Gastroesophageal sphincter (tissue), 4 donors: ENCODE results near the gene FMO2. TPM values are rescaled to one million over a fixed set of nuclear protein-coding genes. Genes with fewer than 3 reads are reported as not detected.

Experiments used
- ATAC-seq: fragments of 150-250 bp; one replicate; pipeline ENCODE4 v1.9.1; 2016; ENCODE audit warnings: mild to moderate bottlenecking, moderate library complexity
- H3K27ac ChIP-seq, 4 donors: fragments of 200-600 bp; sonication (generic) in 3 of 4; 1 replicate in 3 of 4; 2 replicates in 1 of 4; pipeline ENCODE4 v1.5.1; 2016 to 2019
- H3K27me3 ChIP-seq: fragments of 200-600 bp; sonication (generic); one replicate; pipeline ENCODE4 v1.5.1; 2019
- H3K36me3 ChIP-seq, 2 donors: fragments of 200-600 bp; sonication (generic); one replicate each; pipeline ENCODE4 v1.5.1; 2019; ENCODE audit warnings: control low read depth in 1 of 2
- H3K4me1 ChIP-seq, 3 donors: fragments of 200-600 bp; sonication (generic); 1 replicate in 2 of 3; 2 replicates in 1 of 3; pipeline ENCODE4 v1.5.1; 2016 to 2019; ENCODE audit warnings: control low read depth in 2 of 3
- H3K4me3 ChIP-seq, 2 donors: fragments of 200-600 bp; sonication (generic); one replicate each; pipeline ENCODE4 v1.5.1; 2019; ENCODE audit warnings: mild to moderate bottlenecking in 1 of 2, moderate library complexity in 1 of 2
- H3K9me3 ChIP-seq, 3 donors: fragments of 200-600 bp; sonication (generic); one replicate each; pipeline ENCODE4 v1.5.1; 2017 to 2019; ENCODE audit warnings: control low read depth in 2 of 3
- CTCF ChIP-seq, 4 experiments: fragments of 200-600 bp in 2 of 4; fragments of 450-650 bp in 2 of 4; sonication (generic) in 1 of 4; IDR thresholded peaks; one replicate each; pipeline ENCODE4 v1.5.1; 2017 to 2019; ENCODE audit warnings: antibody characterized with exemption in 4 of 4, mild to moderate bottlenecking in 2 of 4, moderate library complexity in 2 of 4
- EP300 ChIP-seq: sonication (generic); formaldehyde crosslinking; IDR thresholded peaks from one replicate; pipeline ENCODE4 v1.6.1; 2017; ENCODE audit warnings: antibody characterized with exemption, mild to moderate bottlenecking
- POLR2A ChIP-seq, 2 donors: fragments of 450-650 bp; IDR thresholded peaks; one replicate each; pipeline ENCODE4 v1.6.1; 2017; ENCODE audit warnings: antibody characterized with exemption in 2 of 2, mild to moderate bottlenecking in 2 of 2, moderate library complexity in 1 of 2
- POLR2AphosphoS5 ChIP-seq: sonication (generic); formaldehyde crosslinking; IDR thresholded peaks from one replicate; pipeline ENCODE4 v1.6.1; 2017; ENCODE audit warnings: antibody characterized with exemption
- WGBS, 2 donors: methylation state at CpG; one replicate each; pipeline ENCODE4 v1.1.5; 2018; ENCODE audit warnings: low coverage in 1 of 2; 5-methylcytosine and 5-hydroxymethylcytosine counted together
- total RNA-seq, 4 donors: library from RNA; depleted of rRNA; stranded (reverse); fragments of >200 nt; gene quantifications; one replicate each; pipeline ENCODE4 v1.1.0, GENCODE V29; 2016

Gene FMO2
- total RNA-seq, 4 donors from 2014 or later, result 33.9 to 74.1 (median 35.9) TPM

GRCh38 chr1:171245458-171246064, 60.5 kb downstream of the FMO2 start:
- no peaks in the 10 kb centered on the region for H3K27me3 ChIP-seq
- H3K4me3 ChIP-seq, result no peak overlapping the region
- WGBS, 2 donors, result 39 to 42% methylated on average over 6 of the region's 6 CpGs
- TF ChIP-seq CTCF (IDR thresholded peaks at IDR 0.05), result peak; percentile 41 to 67 (median 58)
- no peak for TF ChIP-seq EP300
- no peak for ATAC-seq
- H3K9me3 ChIP-seq, result no peaks in the 10 kb centered on the region
- no peak overlapping the region for H3K27ac ChIP-seq
- H3K4me1 ChIP-seq, result no peaks in the 10 kb centered on the region
- no peaks in the 10 kb centered on the region for H3K36me3 ChIP-seq

GRCh38 chr1:171247501-171247900, 62.4 kb downstream of the FMO2 start:
- no peak for TF ChIP-seq POLR2A (IDR thresholded peaks at IDR 0.05)
- TF ChIP-seq CTCF (IDR thresholded peaks at IDR 0.05), result no peak
- TF ChIP-seq POLR2AphosphoS5, result no peak
- TF ChIP-seq EP300, result no peak
- WGBS, 2 donors, result 74 to 94% methylated on average over 4 of the region's 4 CpGs
- H3K4me3 ChIP-seq, result no peak overlapping the region
- H3K27me3 ChIP-seq, result peaks cover 15% of the 10 kb centered on the region
- no peaks in the 10 kb centered on the region for H3K36me3 ChIP-seq
- ATAC-seq, result no peak
- no peak overlapping the region for H3K27ac ChIP-seq
- peaks cover 0 to 11% (median 0%) of the 10 kb centered on the region in 3 donors for H3K4me1 ChIP-seq
- H3K9me3 ChIP-seq, result no peaks in the 10 kb centered on the region

GRCh38 chr1:171248302-171248701, 63.2 kb downstream of the FMO2 start, which contains the start of gene FMO1:
Gene FMO1 (plus strand): TSS chr1:171248494. CDS start chr1:171258088, 9,594 bp downstream.
- 54 to 70% methylated on average over 4 of the region's 4 CpGs for WGBS, 2 donors
- Histone ChIP-seq H3K27me3 (peaks cover 23% of the 10 kb centered on the region), H3K9me3 (no peaks in the 10 kb centered on the region), H3K27ac (no peak within 1 kb of the TSS), H3K4me3 (no peak within 1 kb of the TSS), H3K4me1 (peaks cover 0 to 11% (median 0%) of the 10 kb centered on the region in 3 donors), H3K36me3 (no peaks in the 10 kb centered on the region)
- no peak for ATAC-seq
- TF ChIP-seq POLR2AphosphoS5, result no peak
- no peak for TF ChIP-seq CTCF (IDR thresholded peaks at IDR 0.05)
- no peak for TF ChIP-seq POLR2A (IDR thresholded peaks at IDR 0.05)

GRCh38 chr1:171248841-171249240, 63.7 kb downstream of the FMO2 start:
- Histone ChIP-seq H3K36me3 (no peaks in the 10 kb centered on the region), H3K27me3 (peaks cover 28% of the 10 kb centered on the region), H3K27ac (no peak overlapping the region), H3K9me3 (no peaks in the 10 kb centered on the region), H3K4me1 (peaks cover 0 to 11% (median 0%) of the 10 kb centered on the region in 3 donors), H3K4me3 (no peak overlapping the region)
- TF ChIP-seq POLR2AphosphoS5, result no peak
- TF ChIP-seq EP300, result no peak
- TF ChIP-seq CTCF (IDR thresholded peaks at IDR 0.05), result no peak
- no peak for TF ChIP-seq POLR2A (IDR thresholded peaks at IDR 0.05)
- ATAC-seq, result no peak
- WGBS, 2 donors, result 0 to 93% methylated on average over 1 of the region's 1 CpG

- ATAC-seq, result no peak
- peaks cover 0 to 11% (median 0%) of the 10 kb centered on the region in 3 donors for H3K4me1 ChIP-seq
- 93 to 96% methylated on average over 3 of the region's 3 CpGs for WGBS, 2 donors
Observed at GRCh38 chr1:171250263-171250662, 65.2 kb downstream of the FMO2 start.

More at GRCh38 chr1:171250263-171250662, 65.2 kb downstream of the FMO2 start:
- no peaks in the 10 kb centered on the region for H3K9me3 ChIP-seq
- no peak overlapping the region for H3K27ac ChIP-seq
- H3K27me3 ChIP-seq, result peaks cover 38% of the 10 kb centered on the region
- H3K4me3 ChIP-seq, result no peak overlapping the region
- no peaks in the 10 kb centered on the region for H3K36me3 ChIP-seq
- TF ChIP-seq POLR2A (IDR thresholded peaks at IDR 0.05), result no peak
- TF ChIP-seq EP300, result no peak
- no peak for TF ChIP-seq POLR2AphosphoS5
- TF ChIP-seq CTCF (IDR thresholded peaks at IDR 0.05), result no peak
